ENCODE measurements around the gene NABP2.
"Not testable (repeated sequence)": the region's sequence is repeated elsewhere in the genome, so short reads cannot be mapped to it uniquely, and the experiment has no call there.

NABP2 gene

GRCh38 chr12:56272468-56272867, 48.3 kb downstream of the NABP2 start:
- DNase-seq (ENCODE audit: low read depth in 1 of 2, low spot score in 1 of 2): not testable (repeated sequence)

- DNase-seq (ENCODE audit: low read depth in 1 of 2, low spot score in 1 of 2): no peak
Observed at GRCh38 chr12:56274299-56274698, 50.2 kb downstream of the NABP2 start.

- no peak for DNase-seq (ENCODE audit: low read depth in 1 of 2, low spot score in 1 of 2)
Observed at GRCh38 chr12:56278905-56279304, 54.8 kb downstream of the NABP2 start.
